GM12878 (cell line): ENCODE measurements around the gene CYP26C1. TPM values are rescaled to one million over a fixed set of nuclear protein-coding genes. Genes with fewer than 3 reads are reported as not detected.

Source experiments
- ATAC-seq: fragments of 200-7000 bp; cut with Tn5 transposase; 3 replicates; pipeline ENCODE4 v1.9.1; 2020; ENCODE audit warnings: mild to moderate bottlenecking, moderate library complexity
- BruUV-seq: library from RNA; stranded (reverse); fragments of 400-500 nt; replicated peaks from 2 replicates; lab custom pipeline; 2021; lab: Mats Ljungman, UMichigan
- CTCF ChIA-PET: fragments of 300-600 bp; sonication (Branson Sonifier 250); formaldehyde crosslinking; extraction: SDS; loops from one replicate; lab custom pipeline; 2021; ENCODE audit warnings: inconsistent platforms; lab: Yijun Ruan, JAX
- POLR2A ChIA-PET: fragments of 350-600 bp; formaldehyde crosslinking; extraction: SDS; loops from one replicate; lab custom pipeline; 2021; ENCODE audit warnings: inconsistent platforms; lab: Charles Lee
- RAD21 ChIA-PET: fragments of 300-600 bp; sonication (Branson Sonifier 250); formaldehyde crosslinking; loops from one replicate; lab custom pipeline; 2023; ENCODE audit warnings: antibody characterized with exemption; ENCODE audit not compliant: unreplicated experiment; lab: Charles Lee
- SMC1A ChIA-PET: fragments of 300-600 bp; sonication (Branson Sonifier 250); formaldehyde crosslinking; loops from one replicate; lab custom pipeline; 2023; ENCODE audit not compliant: unreplicated experiment, uncharacterized antibody; lab: Charles Lee
- DNase-seq: peaks from one replicate; pipeline ENCODE4 v3.0.0-alpha.2; 2011; ENCODE audit warnings: low read depth, low spot score
- FAIRE-seq: peaks from 3 replicates; lab custom pipeline; 2011; peaks lifted over from hg19 to GRCh38; lab: Jason Lieb, UNC
- H2AFZ ChIP-seq: 2 replicates; pipeline ENCODE4 v1.6.0; 2011; ENCODE audit warnings: low read depth, low read length, control low read depth; ENCODE audit not compliant: control insufficient read depth
- H3K27ac ChIP-seq: 2 replicates; pipeline ENCODE4 v1.5.1; 2011; ENCODE audit warnings: control low read depth; ENCODE audit not compliant: control insufficient read depth, insufficient read depth
- H3K27me3 ChIP-seq, 2 experiments: replicated peaks in 1 of 2; 2 replicates each; pipeline versions ENCODE4 v1.6.0 to v1.6.1; 2011; ENCODE audit warnings: low read length in 1 of 2; ENCODE audit not compliant: control insufficient read depth in 2 of 2, insufficient read depth in 2 of 2
- H3K36me3 ChIP-seq, 2 experiments: 2 replicates each; pipeline ENCODE4 v1.5.1; 2011; ENCODE audit warnings: low read length in 1 of 2; ENCODE audit not compliant: control insufficient read depth in 2 of 2, insufficient read depth in 2 of 2
- H3K4me1 ChIP-seq: 2 replicates; pipeline ENCODE4 v1.6.1; 2011; ENCODE audit warnings: mild to moderate bottlenecking, low read length, moderate library complexity, mixed read lengths; ENCODE audit not compliant: control insufficient read depth, insufficient read depth
- H3K4me2 ChIP-seq: 2 replicates; pipeline ENCODE4 v1.6.0; 2011; ENCODE audit warnings: control low read depth; ENCODE audit not compliant: control insufficient read depth, insufficient read depth
- H3K4me3 ChIP-seq: fragments of 200-600 bp; sonication (generic); 2 replicates; pipeline ENCODE4 v1.5.1; 2016
- H3K79me2 ChIP-seq: 2 replicates; pipeline ENCODE4 v1.6.0; 2011; ENCODE audit warnings: low read length; ENCODE audit not compliant: control insufficient read depth, insufficient read depth
- H3K9ac ChIP-seq: 2 replicates; pipeline ENCODE4 v1.8.0; 2011; ENCODE audit warnings: low read length, control low read depth, mixed read lengths; ENCODE audit not compliant: control insufficient read depth, insufficient read depth
- H3K9me3 ChIP-seq: replicated peaks from 3 replicates; pipeline ENCODE4 v1.5.1; 2011; ENCODE audit warnings: mild to moderate bottlenecking, low read length; ENCODE audit not compliant: control insufficient read depth, insufficient read depth
- H4K20me1 ChIP-seq: 2 replicates; pipeline ENCODE4 v1.6.0; 2011; ENCODE audit not compliant: control insufficient read depth, insufficient read depth
- CBX3 ChIP-seq: fragments of 200-600 bp; sonication (generic); IDR thresholded peaks from 2 replicates; pipeline ENCODE4 v1.6.1; 2016; ENCODE audit warnings: low read depth, borderline replicate concordance
- CEBPZ ChIP-seq: fragments of 150-350 bp; IDR thresholded peaks from 2 replicates; pipeline ENCODE4 v1.6.1; 2016; ENCODE audit warnings: low read depth, low read length
- ETV6 ChIP-seq, 2 experiments: fragments of 450-650 bp in 1 of 2; IDR thresholded peaks in 1 of 2; conservative IDR thresholded peaks in 1 of 2; 2 replicates each; pipeline ENCODE4 v1.6.1; 2014; ENCODE audit warnings: antibody characterized with exemption in 1 of 2, borderline replicate concordance in 1 of 2, low read depth in 1 of 2, mild to moderate bottlenecking in 1 of 2, moderate library complexity in 1 of 2
- EZH2 ChIP-seq: IDR thresholded peaks from 2 replicates; pipeline ENCODE4 v1.6.1; 2012; ENCODE audit warnings: low read depth, mild to moderate bottlenecking, control low read depth, inconsistent platforms, low read length, borderline replicate concordance; ENCODE audit not compliant: control insufficient read depth
- LARP7 ChIP-seq: fragments of 450-650 bp; IDR thresholded peaks from 2 replicates; pipeline ENCODE4 v1.6.1; 2017; ENCODE audit warnings: mild to moderate bottlenecking
- MEF2B ChIP-seq: fragments of 450-650 bp; IDR thresholded peaks from 2 replicates; pipeline ENCODE4 v1.6.1; 2018; ENCODE audit warnings: mild to moderate bottlenecking, moderate library complexity; ENCODE audit not compliant: partially characterized antibody, poor library complexity, severe bottlenecking
- MTA2 ChIP-seq: fragments of 450-650 bp; IDR thresholded peaks from 2 replicates; pipeline ENCODE4 v1.6.1; 2016; ENCODE audit warnings: low read depth, mild to moderate bottlenecking, moderate library complexity
- MXI1 ChIP-seq: fragments of 150-350 bp; IDR thresholded peaks from 2 replicates; pipeline ENCODE4 v1.6.1; 2011; ENCODE audit warnings: low read depth, mild to moderate bottlenecking, inconsistent platforms, low read length, improper control_type of control experiment
- TARDBP ChIP-seq: IDR thresholded peaks from 2 replicates; pipeline ENCODE4 v1.6.1; 2016; ENCODE audit warnings: borderline replicate concordance
- WRNIP1 ChIP-seq: IDR thresholded peaks from 2 replicates; pipeline ENCODE4 v1.6.1; 2011; ENCODE audit warnings: low read depth, low read length, improper control_type of control experiment, borderline replicate concordance
- YY1 ChIP-seq: IDR thresholded peaks from 2 replicates; pipeline ENCODE4 v1.6.1; 2011; ENCODE audit warnings: low read depth, mild to moderate bottlenecking, low read length
- ZBTB4 ChIP-seq: fragments of 450-650 bp; formaldehyde crosslinking; IDR thresholded peaks from 2 replicates; pipeline ENCODE4 v1.4.0; 2022; ENCODE audit warnings: mild to moderate bottlenecking, moderate library complexity
- WGBS: methylation state at CpG from one replicate; pipeline ENCODE4 v1.1.6; 2016; ENCODE audit warnings: low lambda C conversion rate; ENCODE audit not compliant: insufficient replicate concordance, insufficient coverage; ENCODE audit errors: missing lambda C conversion rate; 5-methylcytosine and 5-hydroxymethylcytosine counted together
- in situ Hi-C: fragments of 300-500 bp; cut with MboI; formaldehyde crosslinking; loops from 9 replicates; pipeline ENCODE4 v1.14.3; 2018; ENCODE audit warnings: mixed read lengths
- intact Hi-C: fragments of 100-400 bp; cut with micrococcal nuclease; formaldehyde crosslinking; loops from one replicate; pipeline ENCODE4 v1.14.2; 2022; ENCODE audit not compliant: unreplicated experiment
- polyA plus RNA-seq, 11 experiments: library from polyadenylated mRNA; depleted of rRNA in 4 of 11; unstranded in 6 of 11; stranded (reverse) in 5 of 11; fragments of >200 nt; fragmentation: Nextera tagmentation in 4 of 11; fragmentation: Illumina TruSeq in 1 of 11; extraction: Ambion mirVana in 4 of 11; extraction: Trizol in 1 of 11; gene quantifications; 1 replicate in 1 of 11; 2 replicates in 10 of 11; pipeline versions ENCODE4 v1.2.1 to v1.2.3, GENCODE V29; 2011 to 2016; ENCODE audit warnings: inconsistent platforms in 2 of 11, missing spikeins in 2 of 11, low read depth in 1 of 11
- total RNA-seq, 4 experiments: library from RNA; depleted of rRNA in 3 of 4; stranded (reverse); fragments of >200 nt in 3 of 4; fragmentation: Illumina TruSeq in 1 of 4; extraction: Trizol in 1 of 4; gene quantifications; 2 replicates each; pipeline versions ENCODE4 v1.2.1 to v1.2.3, GENCODE V29; 2013 to 2021

Gene CYP26C1
- total and polyA plus RNA-seq, 10 of the 15 experiments (the other 5 are each of a cell fraction or from before 2014, with no cell fraction given): under 0.01 to 0.08 TPM; not detected in 8

- TF ChIP-seq ETV6 (conservative IDR thresholded peaks at IDR 0.05 in 1 of 2, IDR thresholded peaks at IDR 0.05 in 1 of 2; ENCODE audit: borderline replicate concordance in 1 of 2, low read depth in 1 of 2): no peak
- TF ChIP-seq CEBPZ: no peak
- TF ChIP-seq, all 136 proteins: peak for 0
These were observed 44.9 kb upstream of the CYP26C1 start (continued) for GRCh38 chr10:93015722-93016121.

- no peaks in the 10 kb centered on the region for H3K79me2 ChIP-seq
These were observed 37.5 kb upstream of the CYP26C1 start for GRCh38 chr10:93023013-93023650.

More at GRCh38 chr10:93023013-93023650, 37.5 kb upstream of the CYP26C1 start:
- Histone ChIP-seq H3K4me1 (no peaks in the 10 kb centered on the region), H3K9ac (no peak overlapping the region), H3K9me3 (no peaks in the 10 kb centered on the region), H2AFZ (no peak overlapping the region), H3K27me3 (no peaks in the 10 kb centered on the region), H3K36me3 (no peaks in the 10 kb centered on the region), H3K27ac (no peak overlapping the region), H3K4me3 (no peak overlapping the region), H4K20me1 (no peaks in the 10 kb centered on the region), H3K4me2 (no peak overlapping the region)
- in situ Hi-C loops (no loop called here), intact Hi-C loops (no loop called here)
- no peak for FAIRE-seq
- 75% methylated on average over 4 of the region's 4 CpGs for WGBS
- ChIA-PET CTCF (interaction anchor here (0.6 to 1.6 kb wide), 4 partner anchors 20 to 353 kb away, joined by 3 to 5 read pairs (median 4); no protein-coding TSS in a partner anchor), SMC1A (interaction anchor here (0.8 kb wide), 1 partner anchor 17 kb away, joined by 3 read pairs; no protein-coding TSS in a partner anchor), POLR2A (no interaction called here), RAD21 (no interaction called here)
- no peak for TF ChIP-seq WRNIP1
- no peak for TF ChIP-seq LARP7
- no peak for TF ChIP-seq MTA2
- no peak for TF ChIP-seq MEF2B
- TF ChIP-seq MXI1: no peak
- TF ChIP-seq TARDBP: no peak
- TF ChIP-seq CBX3: no peak
- TF ChIP-seq YY1: no peak
- no peak for TF ChIP-seq ZBTB4
- TF ChIP-seq EZH2: no peak
- BruUV-seq: no TSS peak
- no peak for DNase-seq
- ATAC-seq: no peak
